GM23338 (cell line): ENCODE results near the gene DIP2C. TPM values are rescaled to one million over a fixed set of nuclear protein-coding genes. Genes with fewer than 3 reads are reported as not detected.
A peak's percentile ranks its signal among the peaks of the same experiment; 100 is the strongest.

Source experiments
- ATAC-seq: fragments of 200-7000 bp; cut with Tn5 transposase; 3 replicates; pipeline ENCODE4 v1.9.1; 2020
- DNase-seq: peaks from one replicate; pipeline ENCODE4 v3.0.0-alpha.2; 2015; ENCODE audit warnings: low spot score
- H2AFZ ChIP-seq: fragments of 200-600 bp; sonication (generic); 2 replicates; pipeline ENCODE4 v1.8.0; 2016; ENCODE audit warnings: antibody characterized with exemption, mild to moderate bottlenecking, moderate library complexity
- H3F3A ChIP-seq: fragments of 200-600 bp; sonication (generic); replicated peaks from 2 replicates; pipeline ENCODE4 v1.8.0; 2017; ENCODE audit warnings: antibody characterized with exemption, mixed run types, low read depth
- H3K27ac ChIP-seq: fragments of 200-600 bp; sonication (generic); 2 replicates; pipeline ENCODE4 v1.6.1; 2016; ENCODE audit warnings: low read depth
- H3K27me3 ChIP-seq: fragments of 200-600 bp; sonication (generic); 2 replicates; pipeline ENCODE4 v1.8.0; 2016; ENCODE audit warnings: mild to moderate bottlenecking, mixed run types, moderate library complexity; ENCODE audit not compliant: insufficient read depth
- H3K36me3 ChIP-seq: fragments of 200-600 bp; sonication (generic); 2 replicates; pipeline ENCODE4 v1.8.0; 2016; ENCODE audit warnings: mild to moderate bottlenecking; ENCODE audit not compliant: insufficient read depth
- H3K4me1 ChIP-seq: fragments of 200-600 bp; sonication (generic); 2 replicates; pipeline ENCODE4 v1.8.0; 2016; ENCODE audit warnings: mild to moderate bottlenecking, moderate library complexity; ENCODE audit not compliant: insufficient read depth
- H3K4me2 ChIP-seq: fragments of 200-600 bp; sonication (generic); 2 replicates; pipeline ENCODE4 v1.7.1; 2017; ENCODE audit warnings: mixed run types
- H3K4me3 ChIP-seq: fragments of 200-600 bp; sonication (generic); 2 replicates; pipeline ENCODE4 v1.6.1; 2016; ENCODE audit warnings: mixed run types
- H3K79me2 ChIP-seq: fragments of 200-600 bp; sonication (generic); replicated peaks from 2 replicates; pipeline ENCODE4 v1.8.0; 2017; ENCODE audit warnings: mild to moderate bottlenecking; ENCODE audit not compliant: insufficient read depth
- H3K9me2 ChIP-seq: fragments of 200-600 bp; sonication (generic); 2 replicates; pipeline ENCODE4 v1.8.0; 2017; ENCODE audit not compliant: insufficient read depth
- H4K20me1 ChIP-seq: fragments of 200-600 bp; sonication (generic); replicated peaks from 2 replicates; pipeline ENCODE4 v1.8.0; 2017; ENCODE audit warnings: mild to moderate bottlenecking; ENCODE audit not compliant: insufficient read depth
- H3K27ac Mint-ChIP-seq: 2 replicates; pipeline ENCODE4 v1.8.0; 2020; ENCODE audit warnings: inconsistent platforms, mild to moderate bottlenecking, moderate library complexity, mixed read lengths
- H3K27me3 Mint-ChIP-seq: 3 replicates; pipeline ENCODE4 v1.8.0; 2022; ENCODE audit warnings: low read depth, mild to moderate bottlenecking, moderate library complexity, mixed read lengths, inconsistent platforms; ENCODE audit not compliant: insufficient read depth, poor library complexity
- H3K36me3 Mint-ChIP-seq: 3 replicates; pipeline ENCODE4 v1.8.0; 2021; ENCODE audit warnings: low read depth, mild to moderate bottlenecking, inconsistent platforms, moderate library complexity, mixed read lengths
- H3K4me1 Mint-ChIP-seq: 3 replicates; pipeline ENCODE4 v1.8.0; 2020; ENCODE audit warnings: mild to moderate bottlenecking, inconsistent platforms, mixed read lengths
- H3K4me3 Mint-ChIP-seq: 3 replicates; pipeline ENCODE4 v1.8.0; 2021; ENCODE audit warnings: moderate library complexity, mild to moderate bottlenecking, inconsistent platforms, mixed read lengths
- H3K9me3 Mint-ChIP-seq: 3 replicates; pipeline ENCODE4 v1.8.0; 2020; ENCODE audit warnings: moderate library complexity, mild to moderate bottlenecking, inconsistent platforms, mixed read lengths
- CTCF ChIP-seq, 2 experiments: fragments of 200-600 bp in 1 of 2; sonication (generic) in 1 of 2; conservative IDR thresholded peaks; 2 replicates each; pipeline versions ENCODE4 v1.5.1 to v1.6.1; 2016 to 2017; ENCODE audit warnings: antibody characterized with exemption in 2 of 2, low read depth in 2 of 2, mild to moderate bottlenecking in 2 of 2, moderate library complexity in 1 of 2
- EZH2 ChIP-seq: fragments of 200-600 bp; sonication (generic); IDR thresholded peaks from one replicate; pipeline ENCODE4 v1.8.0; 2017; ENCODE audit warnings: antibody characterized with exemption, mild to moderate bottlenecking, low read depth; ENCODE audit not compliant: unreplicated experiment
- JUNB ChIP-seq: IDR thresholded peaks from one replicate; pipeline ENCODE4 v1.6.1; 2016; ENCODE audit warnings: antibody characterized with exemption; ENCODE audit not compliant: unreplicated experiment
- POLR2AphosphoS5 ChIP-seq: IDR thresholded peaks from 2 replicates; pipeline ENCODE4 v1.6.1; 2016; ENCODE audit warnings: antibody characterized with exemption, low read depth
- REST ChIP-seq: IDR thresholded peaks from one replicate; pipeline ENCODE4 v1.6.1; 2018; ENCODE audit warnings: antibody characterized with exemption; ENCODE audit not compliant: unreplicated experiment
- ZNF114 ChIP-seq: fragments of 250-450 bp; sonication (Bioruptor Pico); IDR thresholded peaks from 2 replicates; pipeline ENCODE4 v1.5.0; 2020; ENCODE audit warnings: mild to moderate bottlenecking, moderate library complexity
- ZNF331 ChIP-seq: fragments of 250-450 bp; sonication (Bioruptor Pico); IDR thresholded peaks from 2 replicates; pipeline ENCODE4 v1.5.0; 2020; ENCODE audit warnings: low read depth, mild to moderate bottlenecking, moderate library complexity
- ZNF462 ChIP-seq: fragments of 250-450 bp; sonication (Bioruptor Pico); IDR thresholded peaks from 2 replicates; pipeline ENCODE4 v1.5.0; 2020; ENCODE audit warnings: mild to moderate bottlenecking, moderate library complexity
- polyA plus RNA-seq: library from polyadenylated mRNA; unstranded; fragments of >200 nt; fragmentation: Nextera tagmentation; extraction: Ambion mirVana; gene quantifications from 2 replicates; pipeline ENCODE4 v1.2.1, GENCODE V29; 2016
- total RNA-seq: library from RNA; depleted of rRNA; stranded (reverse); fragments of >200 nt; shearing (Covaris generic); gene quantifications from 2 replicates; pipeline ENCODE4 v1.2.3, GENCODE V29; 2014
- TF ChIP-seq, protein P1 (sequence below): IDR thresholded peaks from 2 replicates; pipeline ENCODE4 v1.6.1; 2016; ENCODE audit warnings: antibody characterized with exemption

DIP2C gene
- total and polyA plus RNA-seq, 2 experiments from 2014 or later: 5.1 to 7.7 TPM

DNA sequence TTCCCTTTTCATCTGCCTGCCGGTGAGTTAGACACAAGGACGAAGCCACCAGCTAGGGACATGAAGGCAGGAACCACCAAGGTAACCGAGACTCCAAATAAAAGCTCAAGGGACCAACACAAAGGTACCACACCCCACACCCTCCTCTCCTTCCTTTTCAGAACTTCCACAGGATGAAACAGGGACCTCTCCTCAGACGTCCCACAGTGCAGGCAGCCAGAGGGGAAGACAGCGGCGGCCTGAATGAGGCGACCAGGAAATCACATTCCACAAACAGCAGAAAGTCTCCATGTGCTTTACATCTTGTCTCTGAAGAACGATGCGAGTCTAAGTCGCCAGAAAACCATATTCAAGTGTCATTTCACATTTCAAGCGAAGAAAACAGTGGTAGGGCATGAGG, 97.8 kb downstream of the DIP2C start:
- no peaks in the 10 kb centered on the region for H3K36me3 ChIP-seq
- H4K20me1 ChIP-seq: no peaks in the 10 kb centered on the region; the same call in 1 of the 2 replicates
- peak; percentile 44 for ATAC-seq
- H3K4me3 ChIP-seq: no peak overlapping the region
- Mint-ChIP-seq H3K27me3 (peaks cover 10% of the 10 kb centered on the region), H3K4me3 (no peak overlapping the region), H3K9me3 (no peaks in the 10 kb centered on the region), H3K36me3 (no peaks in the 10 kb centered on the region), H3K27ac (no peak overlapping the region), H3K4me1 (peaks cover 10% of the 10 kb centered on the region; the same call in 2 of the 3 replicates)
- peaks cover 24% of the 10 kb centered on the region for H3K79me2 ChIP-seq
- no peak overlapping the region for H3K4me2 ChIP-seq
- no peak overlapping the region for H2AFZ ChIP-seq
- DNase-seq: no peak
- H3K9me2 ChIP-seq: no peaks in the 10 kb centered on the region
- H3K27ac ChIP-seq: no peak overlapping the region
- H3K27me3 ChIP-seq: no peaks in the 10 kb centered on the region
- no peak for TF ChIP-seq REST
- TF ChIP-seq CTCF (conservative IDR thresholded peaks at IDR 0.05; ENCODE audit: low read depth in 2 of 2): no peak
- no peak for TF ChIP-seq JUNB
- no peak for TF ChIP-seq EZH2
- TF ChIP-seq ZNF462 (CRISPR knock-in tag): no peak
- TF ChIP-seq, protein P1, sequence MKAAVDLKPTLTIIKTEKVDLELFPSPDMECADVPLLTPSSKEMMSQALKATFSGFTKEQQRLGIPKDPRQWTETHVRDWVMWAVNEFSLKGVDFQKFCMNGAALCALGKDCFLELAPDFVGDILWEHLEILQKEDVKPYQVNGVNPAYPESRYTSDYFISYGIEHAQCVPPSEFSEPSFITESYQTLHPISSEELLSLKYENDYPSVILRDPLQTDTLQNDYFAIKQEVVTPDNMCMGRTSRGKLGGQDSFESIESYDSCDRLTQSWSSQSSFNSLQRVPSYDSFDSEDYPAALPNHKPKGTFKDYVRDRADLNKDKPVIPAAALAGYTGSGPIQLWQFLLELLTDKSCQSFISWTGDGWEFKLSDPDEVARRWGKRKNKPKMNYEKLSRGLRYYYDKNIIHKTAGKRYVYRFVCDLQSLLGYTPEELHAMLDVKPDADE: no peak
- no peak for TF ChIP-seq ZNF331 (CRISPR knock-in tag)
- TF ChIP-seq ZNF114 (CRISPR knock-in tag): no peak
- no peak for TF ChIP-seq POLR2AphosphoS5
- H3F3A ChIP-seq: no peaks in the 10 kb centered on the region
- H3K4me1 ChIP-seq: no peaks in the 10 kb centered on the region
